Bronchial epithelial cell (primary cell): ENCODE data around the gene CDRT4. TPM values are rescaled to one million over a fixed set of nuclear protein-coding genes. Genes with fewer than 3 reads are reported as not detected.

ENCODE experiments used
- DNase-seq: peaks from one replicate; pipeline ENCODE4 v3.0.0-alpha.2; 2010; ENCODE audit warnings: low read depth
- FAIRE-seq: peaks from 2 replicates; lab custom pipeline; 2011; peaks lifted over from hg19 to GRCh38; lab: Jason Lieb, UNC
- H3K27me3 ChIP-seq: 2 replicates; pipeline ENCODE4 v1.5.1; 2011; ENCODE audit warnings: low read length; ENCODE audit not compliant: control insufficient read depth, insufficient read depth
- H3K36me3 ChIP-seq: 2 replicates; pipeline ENCODE4 v1.5.1; 2011; ENCODE audit warnings: low read length; ENCODE audit not compliant: control insufficient read depth, insufficient read depth
- H3K4me3 ChIP-seq: 2 replicates; pipeline ENCODE4 v1.5.1; 2011; ENCODE audit warnings: mild to moderate bottlenecking, low read depth, low read length, control low read depth
- total RNA-seq: library from RNA; depleted of rRNA; stranded (reverse); fragments of >200 nt; gene quantifications from 2 replicates; pipeline ENCODE4 v1.2.1, GENCODE V29; 2014
- TF ChIP-seq, protein P1 (sequence below): IDR thresholded peaks from 2 replicates; pipeline ENCODE4 v1.5.1; 2011; ENCODE audit warnings: mild to moderate bottlenecking, moderate library complexity, low read length, control low read depth, inconsistent platforms; ENCODE audit not compliant: insufficient read depth, severe bottlenecking

The CDRT4 gene
- total RNA-seq, 1 donor from 2014 or later, result 1.1 TPM

DNA sequence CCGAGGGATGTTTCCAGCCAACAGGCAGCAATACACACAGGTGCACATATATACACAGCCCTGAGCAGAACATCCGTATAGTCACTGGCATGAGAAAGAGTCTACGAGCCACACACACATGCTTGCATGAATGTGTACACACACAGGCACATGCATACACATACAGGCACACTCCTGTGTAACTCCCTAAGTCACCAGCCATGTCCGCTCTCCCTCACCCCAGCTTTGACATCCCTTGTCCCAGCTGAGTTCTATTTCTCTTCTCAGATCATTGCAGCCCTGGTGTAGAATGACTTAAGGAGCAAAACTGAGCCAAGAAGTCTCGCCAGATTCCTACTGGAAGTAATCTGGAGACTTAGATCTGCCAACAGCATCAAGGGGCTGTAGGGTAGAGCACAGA lies 13.1 kb downstream of the CDRT4 start:
- FAIRE-seq (peak; percentile 88), DNase-seq (no peak)
- Histone ChIP-seq H3K27me3 (no peaks in the 10 kb centered on the region), H3K4me3 (no peak overlapping the region), H3K36me3 (no peaks in the 10 kb centered on the region)
- TF ChIP-seq, protein P1, sequence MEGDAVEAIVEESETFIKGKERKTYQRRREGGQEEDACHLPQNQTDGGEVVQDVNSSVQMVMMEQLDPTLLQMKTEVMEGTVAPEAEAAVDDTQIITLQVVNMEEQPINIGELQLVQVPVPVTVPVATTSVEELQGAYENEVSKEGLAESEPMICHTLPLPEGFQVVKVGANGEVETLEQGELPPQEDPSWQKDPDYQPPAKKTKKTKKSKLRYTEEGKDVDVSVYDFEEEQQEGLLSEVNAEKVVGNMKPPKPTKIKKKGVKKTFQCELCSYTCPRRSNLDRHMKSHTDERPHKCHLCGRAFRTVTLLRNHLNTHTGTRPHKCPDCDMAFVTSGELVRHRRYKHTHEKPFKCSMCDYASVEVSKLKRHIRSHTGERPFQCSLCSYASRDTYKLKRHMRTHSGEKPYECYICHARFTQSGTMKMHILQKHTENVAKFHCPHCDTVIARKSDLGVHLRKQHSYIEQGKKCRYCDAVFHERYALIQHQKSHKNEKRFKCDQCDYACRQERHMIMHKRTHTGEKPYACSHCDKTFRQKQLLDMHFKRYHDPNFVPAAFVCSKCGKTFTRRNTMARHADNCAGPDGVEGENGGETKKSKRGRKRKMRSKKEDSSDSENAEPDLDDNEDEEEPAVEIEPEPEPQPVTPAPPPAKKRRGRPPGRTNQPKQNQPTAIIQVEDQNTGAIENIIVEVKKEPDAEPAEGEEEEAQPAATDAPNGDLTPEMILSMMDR, result no peak

DNA sequence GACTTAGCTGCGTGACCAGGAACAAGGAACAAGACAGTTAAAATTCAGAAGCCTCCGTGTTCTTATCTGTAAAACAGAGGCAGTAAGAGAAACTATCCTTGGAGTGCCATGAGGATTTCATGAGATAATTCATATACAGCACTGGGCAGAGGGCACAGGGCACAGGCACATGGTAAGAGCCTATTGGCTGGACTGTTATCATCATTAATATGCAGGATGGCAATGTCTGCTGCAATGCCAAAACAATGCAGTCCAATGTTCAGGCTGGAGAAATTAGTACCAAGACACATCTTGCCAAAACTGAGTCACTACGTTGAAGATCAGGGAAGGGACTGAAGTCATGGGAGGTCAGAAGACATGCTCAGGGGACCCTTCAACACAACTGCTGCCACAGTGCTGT lies 13.6 kb downstream of the CDRT4 start:
- H3K36me3 ChIP-seq, result no peaks in the 10 kb centered on the region
- no peak overlapping the region for H3K4me3 ChIP-seq
- no peak for FAIRE-seq
- TF ChIP-seq, protein P1, result no peak
- DNase-seq, result no peak
- H3K27me3 ChIP-seq, result no peaks in the 10 kb centered on the region

DNA sequence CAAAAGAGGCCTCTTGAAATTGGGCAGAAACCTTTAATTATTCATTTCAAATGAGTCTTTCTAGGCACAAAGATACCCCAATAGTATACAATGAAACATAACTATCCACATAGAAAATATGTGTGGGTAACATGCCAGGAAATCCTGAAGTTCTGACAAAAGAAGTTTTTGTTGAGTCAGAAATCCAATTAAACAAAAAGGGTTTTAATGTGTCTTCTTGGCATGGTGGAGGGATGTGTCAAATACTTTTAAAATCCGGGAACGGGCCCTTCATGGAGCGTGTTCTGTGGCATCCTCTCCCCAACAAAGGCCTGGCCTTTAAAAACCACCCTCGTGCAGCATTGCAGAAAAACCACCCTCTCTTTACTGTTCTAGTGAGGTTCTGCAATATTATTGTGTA lies 14.2 kb downstream of the CDRT4 start:
- no peak overlapping the region for H3K4me3 ChIP-seq
- FAIRE-seq (no peak), DNase-seq (no peak)
- no peaks in the 10 kb centered on the region for H3K27me3 ChIP-seq
- TF ChIP-seq, protein P1, result no peak
- no peaks in the 10 kb centered on the region for H3K36me3 ChIP-seq

DNA sequence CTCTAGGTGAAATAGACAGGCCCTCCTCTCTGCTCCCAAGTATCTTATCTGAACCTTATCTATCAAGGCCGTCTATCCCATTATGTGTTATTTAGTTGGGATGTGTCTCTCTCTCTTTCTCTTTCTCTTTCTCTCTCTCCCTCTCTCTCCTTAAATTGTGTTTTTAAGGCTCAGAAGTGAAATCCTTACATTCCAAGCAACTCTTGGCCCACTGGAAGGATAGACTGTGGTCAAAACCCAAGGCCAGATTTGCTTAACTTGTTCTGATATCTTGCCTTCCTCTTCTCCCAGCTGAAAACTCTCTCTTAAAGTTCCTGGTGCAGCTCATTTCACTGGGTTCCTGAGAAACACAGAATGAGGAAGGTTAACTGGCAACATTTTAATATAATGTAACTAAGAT lies 14.7 kb downstream of the CDRT4 start:
- FAIRE-seq, result no peak
- H3K27me3 ChIP-seq, result no peaks in the 10 kb centered on the region
- TF ChIP-seq, protein P1, result no peak
- H3K4me3 ChIP-seq, result no peak overlapping the region
- DNase-seq, result no peak
- no peaks in the 10 kb centered on the region for H3K36me3 ChIP-seq

DNA sequence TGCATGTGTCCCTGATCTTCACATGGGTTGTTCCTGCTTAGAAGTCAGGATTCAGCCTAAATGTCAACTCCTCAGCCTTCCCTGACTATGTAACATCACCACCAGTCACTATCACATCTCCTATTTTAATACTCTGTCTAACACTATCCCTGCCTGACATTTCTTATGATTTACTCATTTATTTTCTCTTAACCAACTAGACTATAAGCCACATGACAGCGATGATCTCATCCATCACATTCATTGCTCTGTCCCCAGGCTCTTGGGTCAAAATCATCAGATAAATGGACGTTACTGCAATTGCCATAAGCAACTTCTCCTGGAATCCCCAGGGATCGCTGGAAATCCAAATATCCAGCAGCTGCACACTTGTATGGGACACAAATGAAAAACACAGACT lies 15.7 kb downstream of the CDRT4 start:
- DNase-seq, result no peak
- FAIRE-seq, result no peak
- TF ChIP-seq, protein P1, result no peak
- no peaks in the 10 kb centered on the region for H3K27me3 ChIP-seq
- H3K4me3 ChIP-seq, result no peak overlapping the region
- H3K36me3 ChIP-seq, result no peaks in the 10 kb centered on the region

DNA sequence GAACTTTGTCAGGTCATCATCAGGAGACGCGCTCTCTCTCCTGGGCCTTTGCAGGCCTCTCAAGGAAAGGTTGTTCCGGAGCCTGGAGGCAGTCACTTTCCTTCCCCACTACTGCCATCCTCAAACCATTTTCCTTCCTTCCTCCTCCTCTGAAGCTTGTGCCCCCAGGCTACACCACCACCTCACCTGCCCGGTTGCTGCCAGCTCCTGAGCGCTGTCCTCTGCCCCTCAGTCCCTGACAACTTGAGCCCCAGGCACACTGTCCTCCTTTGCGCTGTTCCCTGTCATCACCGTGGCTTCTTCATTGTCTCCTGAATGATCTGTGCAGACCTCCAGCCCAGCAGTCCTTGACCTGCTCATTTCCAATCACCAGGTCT lies 18.9 kb downstream of the CDRT4 start:
- H3K36me3 ChIP-seq, result no peaks in the 10 kb centered on the region
- no peak overlapping the region for H3K4me3 ChIP-seq
- peak; percentile 18 for FAIRE-seq
- no peaks in the 10 kb centered on the region for H3K27me3 ChIP-seq
- DNase-seq, result no peak
- TF ChIP-seq, protein P1, result no peak
